Measurements from ENCODE around the gene NCS1.

Gene NCS1

DNA sequence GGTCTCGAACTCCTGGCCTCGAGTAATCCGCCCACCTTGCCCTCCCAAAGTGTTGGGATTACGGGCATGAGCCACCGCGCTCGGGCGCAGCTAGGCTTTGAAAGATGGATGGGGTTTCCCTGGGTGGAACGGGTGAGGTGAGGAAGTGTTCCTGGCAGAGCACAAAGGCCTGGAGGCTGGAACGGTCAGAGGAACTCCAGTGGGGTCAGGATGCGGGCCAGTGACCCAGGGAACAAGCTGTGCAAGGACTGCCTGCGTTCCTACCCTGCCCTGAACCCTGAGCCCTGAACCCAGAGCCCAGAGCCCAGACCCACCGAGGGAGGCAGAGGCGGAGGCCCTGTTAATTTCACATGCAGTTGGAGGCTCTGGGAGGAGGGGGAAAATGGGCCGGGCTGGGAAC, 23.4 kb downstream of the NCS1 start:
- DNase-seq (ENCODE audit: low spot score) = no peak

DNA sequence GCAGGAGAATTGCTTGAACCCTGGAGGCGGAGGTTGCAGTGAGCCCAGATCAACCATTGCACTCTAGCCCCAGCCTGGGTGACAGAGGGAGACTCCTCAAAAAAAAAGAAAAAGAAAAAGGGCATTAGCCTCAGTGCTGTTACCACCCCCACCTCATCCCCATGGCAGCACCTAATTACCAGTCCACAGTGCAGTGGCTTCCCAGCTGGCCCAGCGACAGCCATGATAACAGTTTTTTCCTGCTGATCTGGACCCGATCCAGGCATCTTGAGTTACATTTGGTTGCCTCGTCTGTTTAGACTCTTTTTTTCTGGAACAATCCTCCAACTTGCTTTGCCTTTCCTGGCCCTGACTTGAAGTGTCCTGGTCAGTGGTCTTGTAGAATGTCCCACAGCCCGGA, 24.4 kb downstream of the NCS1 start:
- DNase-seq (ENCODE audit: low spot score) = no peak

DNA sequence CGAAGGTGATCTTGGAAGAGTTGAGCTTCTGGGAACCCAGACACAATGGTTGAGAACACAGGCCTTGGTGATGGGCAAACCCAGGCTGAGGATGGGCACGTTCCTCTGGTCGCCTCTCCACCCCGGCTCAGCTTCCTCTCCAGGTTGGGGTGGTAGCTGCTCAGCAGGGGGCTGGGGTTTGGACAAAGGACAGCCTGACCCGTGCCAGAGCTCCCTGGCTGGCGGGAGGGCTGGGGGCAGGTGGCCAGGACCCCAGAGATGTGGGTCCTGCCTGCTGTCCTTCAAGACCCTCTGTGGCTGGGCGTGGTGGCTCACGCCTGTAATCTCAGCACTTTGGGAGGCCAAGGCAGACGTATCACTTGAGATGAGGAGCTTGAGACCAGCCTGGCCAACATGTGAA, 25.2 kb downstream of the NCS1 start:
- DNase-seq (ENCODE audit: low spot score) = no peak

DNA sequence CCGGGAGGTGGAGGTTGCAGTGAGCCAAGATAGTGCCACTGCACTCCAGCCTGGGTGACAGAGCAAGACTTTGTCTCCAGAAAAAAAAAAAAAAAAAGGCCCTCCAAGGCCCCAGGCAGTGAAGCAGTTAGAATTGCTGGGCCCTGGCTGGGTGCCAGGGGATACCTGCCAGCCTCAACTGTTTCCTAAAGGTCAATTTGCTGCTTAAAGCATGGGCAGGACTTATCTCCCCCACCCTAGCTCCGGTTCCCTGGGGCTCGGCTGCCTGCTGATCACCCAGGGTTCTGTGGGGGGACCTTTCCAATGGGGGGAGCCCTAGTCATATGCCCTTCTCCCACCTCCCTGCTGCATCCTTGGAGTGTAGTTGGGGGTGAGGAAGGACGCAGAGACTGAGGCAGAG, 25.7 kb downstream of the NCS1 start:
- DNase-seq (ENCODE audit: low spot score) = no peak

DNA sequence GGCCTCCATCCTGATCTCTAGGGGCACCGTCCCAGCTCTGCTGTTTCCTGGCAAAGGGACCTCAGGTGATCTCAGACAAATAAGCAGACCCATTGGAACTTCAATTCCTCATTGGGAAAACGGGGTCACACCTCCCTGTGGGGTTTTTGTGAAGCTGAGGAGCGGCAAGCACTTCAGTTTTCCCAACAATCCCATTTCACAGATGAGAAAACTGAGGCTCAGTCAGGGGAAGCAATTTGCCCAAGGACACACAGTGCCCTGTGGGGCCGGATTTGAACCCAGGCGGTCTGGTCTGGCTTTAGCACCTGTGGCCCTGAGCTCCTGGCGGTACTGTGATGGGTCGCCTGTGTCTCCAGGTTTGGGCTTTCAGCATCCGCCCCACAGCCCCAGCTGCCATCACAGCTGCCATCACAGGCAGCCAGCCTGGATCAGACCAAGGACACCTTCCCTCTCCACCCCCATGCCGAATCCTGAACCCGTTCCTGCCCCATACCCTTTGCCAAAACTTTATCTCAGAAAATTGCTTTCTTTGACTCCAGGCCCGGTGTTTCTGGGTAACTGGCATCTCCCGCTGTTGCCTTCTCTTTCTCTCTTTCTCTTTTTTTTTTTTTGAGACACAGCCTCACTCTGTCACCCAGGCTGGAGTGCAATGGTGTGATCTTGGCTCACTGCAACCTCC, 26.4 kb downstream of the NCS1 start:
- no peak for DNase-seq (ENCODE audit: low spot score)

DNA sequence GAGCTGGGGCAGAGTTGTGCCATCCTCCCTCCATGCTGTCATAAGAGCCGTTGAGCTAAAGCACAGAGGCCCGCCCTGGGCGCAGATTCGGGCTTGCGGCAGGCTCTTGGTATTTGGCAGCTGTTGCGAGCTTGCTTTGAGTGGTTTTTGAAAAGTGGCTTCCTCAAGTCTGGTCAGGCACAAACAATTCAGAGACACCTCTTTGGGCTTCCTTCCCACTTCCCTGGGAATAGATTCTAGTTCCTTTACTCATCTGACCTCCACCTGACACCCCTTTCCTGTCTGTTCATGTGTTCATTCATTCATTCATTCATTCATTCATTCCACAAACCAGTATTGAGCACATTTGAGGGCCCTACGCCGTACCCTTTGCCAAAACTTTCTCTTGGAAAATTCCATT, 27.4 kb downstream of the NCS1 start:
- no peak for DNase-seq (ENCODE audit: low spot score)

DNA sequence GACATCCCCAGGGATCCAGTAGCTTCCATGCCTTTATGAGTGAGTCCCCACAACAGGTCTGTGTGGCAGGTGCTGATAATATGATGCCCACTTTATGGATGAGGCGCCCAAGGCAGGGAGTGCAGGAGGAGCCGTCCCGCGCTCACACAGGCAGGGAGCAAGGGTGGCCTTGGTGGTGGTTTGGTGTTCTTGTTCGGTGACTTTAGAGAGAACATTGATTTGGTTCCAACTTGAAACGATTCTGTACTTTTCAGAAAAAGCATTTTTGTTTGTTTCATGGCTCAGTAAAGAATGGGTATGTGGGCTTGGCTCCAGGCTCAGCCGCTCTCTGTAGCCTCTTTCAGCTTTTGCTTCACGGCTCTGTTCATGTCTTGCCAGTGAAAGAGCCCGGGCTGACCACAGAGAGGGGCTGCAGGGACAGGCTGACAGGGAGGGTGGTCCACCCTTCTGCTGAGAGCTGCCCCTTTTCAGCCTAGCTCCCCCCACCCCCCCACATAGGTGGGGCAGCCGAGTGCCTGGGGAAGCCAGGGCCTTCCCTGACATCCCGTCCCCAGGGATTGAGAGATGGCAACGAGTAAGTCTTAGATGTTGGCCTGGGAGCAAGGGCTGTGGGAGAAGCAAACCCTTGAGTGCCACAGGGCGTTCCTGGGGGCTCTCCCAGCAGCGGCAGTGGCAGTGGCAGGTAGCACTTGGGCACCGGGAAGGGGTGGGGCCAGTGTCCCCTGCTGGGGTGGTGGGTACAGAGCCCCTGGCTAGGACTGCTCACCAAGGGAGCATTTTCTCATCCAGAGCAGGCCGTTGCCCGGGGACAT, 28.0 kb downstream of the NCS1 start:
- DNase-seq (ENCODE audit: low spot score) = no peak

DNA sequence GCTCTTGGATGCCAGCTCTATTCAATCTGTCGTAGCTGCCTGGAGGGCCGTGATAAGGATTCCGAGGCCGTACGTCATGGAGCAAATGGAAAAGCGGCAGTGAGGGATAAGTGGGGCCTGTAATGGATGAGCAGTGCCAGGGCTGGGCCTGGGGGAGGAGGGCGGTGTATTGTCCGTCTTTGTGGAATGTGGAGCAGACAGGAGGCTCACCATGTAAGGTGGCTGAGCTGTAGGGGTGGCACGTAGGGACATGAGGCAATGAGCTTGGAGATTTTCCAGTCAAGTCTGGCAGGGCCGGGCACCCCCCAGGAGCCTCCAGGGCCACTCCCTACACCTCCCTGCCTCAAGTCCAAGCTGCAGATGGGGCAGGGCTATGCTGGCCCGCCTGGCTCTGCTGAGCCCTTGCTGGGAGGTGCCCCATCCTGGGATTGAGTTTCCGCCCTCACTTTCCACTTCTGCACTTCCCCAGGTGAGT, 29.2 kb downstream of the NCS1 start:
- no peak for DNase-seq (ENCODE audit: low spot score)

DNA sequence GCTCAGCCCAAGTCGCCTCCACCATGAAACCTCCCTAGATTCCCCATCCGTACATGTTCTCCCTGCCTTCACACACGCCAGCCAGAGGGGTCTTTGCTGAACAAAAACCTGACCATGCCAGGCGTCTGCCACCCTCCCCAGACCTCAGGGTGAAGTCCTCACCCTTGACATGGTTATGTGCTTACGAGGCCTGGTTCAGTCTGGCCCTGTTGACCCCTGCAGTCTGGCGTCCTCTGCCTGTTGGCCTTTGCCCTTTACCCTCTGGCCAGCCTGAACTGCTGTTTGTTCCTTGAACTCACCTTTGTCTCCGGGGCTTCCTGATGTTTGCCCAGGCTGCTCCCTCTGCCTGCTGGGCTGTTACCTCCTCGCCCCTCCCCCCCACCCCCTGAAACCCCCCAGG, 29.8 kb downstream of the NCS1 start:
- DNase-seq (ENCODE audit: low spot score) = no peak

DNA sequence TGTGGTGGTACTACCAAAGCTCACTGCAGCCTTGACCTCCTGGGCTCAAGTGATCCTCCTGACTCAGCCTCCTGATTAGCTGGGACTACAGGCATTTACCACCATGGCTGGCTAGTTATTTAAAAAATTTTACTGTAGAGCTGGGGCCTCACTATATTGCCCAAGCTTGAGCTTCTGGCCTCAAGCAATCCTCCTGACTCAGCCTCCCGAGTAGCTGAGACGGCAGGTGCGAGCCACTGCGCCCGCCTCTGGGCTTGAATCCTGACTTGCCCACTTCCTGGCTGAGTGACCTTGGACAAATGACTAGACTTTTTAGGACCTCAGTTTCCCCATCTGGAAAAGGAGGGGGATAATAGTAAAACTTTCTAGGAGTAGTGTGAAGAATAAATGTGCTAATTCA, 32.1 kb downstream of the NCS1 start:
- DNase-seq (ENCODE audit: low spot score) = no peak

DNA sequence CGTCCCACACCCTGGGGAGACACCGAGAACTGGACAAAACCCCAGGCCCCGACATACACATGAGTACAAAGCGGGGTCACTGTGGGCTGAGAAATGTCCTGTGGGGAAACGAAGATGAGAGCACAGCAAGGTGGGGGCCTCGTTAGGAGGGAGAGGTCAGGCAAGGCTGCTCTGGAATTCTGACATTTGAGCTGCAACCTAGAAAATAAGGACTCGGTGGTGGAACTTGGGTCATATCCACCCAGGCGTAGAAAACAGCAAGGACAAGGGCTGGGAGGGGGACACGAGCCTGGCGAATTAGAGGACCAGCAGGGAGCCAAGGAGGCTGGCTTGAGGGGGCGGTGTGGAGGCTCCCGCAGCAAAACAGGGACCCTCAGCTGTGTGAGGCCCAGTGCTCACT, 32.8 kb downstream of the NCS1 start:
- no peak for DNase-seq (ENCODE audit: low spot score)

DNA sequence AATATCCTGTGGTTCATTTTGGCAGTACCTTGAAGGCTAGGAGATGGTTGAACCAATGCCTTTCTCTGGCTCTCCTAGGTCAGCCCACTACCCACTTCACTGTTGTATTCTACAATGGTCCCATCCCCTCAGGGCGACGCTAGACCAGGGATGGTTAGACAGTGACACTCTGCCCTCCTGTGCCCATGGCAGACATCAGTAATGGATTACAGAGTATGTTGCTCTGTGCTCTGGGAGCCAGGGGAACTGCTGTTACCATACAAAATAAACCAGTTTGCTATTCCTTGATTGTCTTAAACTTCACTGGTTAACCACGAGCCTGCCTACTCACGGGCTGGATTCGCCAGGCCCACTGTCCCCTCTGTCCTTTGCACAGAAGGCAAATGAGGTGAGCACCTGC, 33.7 kb downstream of the NCS1 start:
- no peak for DNase-seq (ENCODE audit: low spot score)

DNA sequence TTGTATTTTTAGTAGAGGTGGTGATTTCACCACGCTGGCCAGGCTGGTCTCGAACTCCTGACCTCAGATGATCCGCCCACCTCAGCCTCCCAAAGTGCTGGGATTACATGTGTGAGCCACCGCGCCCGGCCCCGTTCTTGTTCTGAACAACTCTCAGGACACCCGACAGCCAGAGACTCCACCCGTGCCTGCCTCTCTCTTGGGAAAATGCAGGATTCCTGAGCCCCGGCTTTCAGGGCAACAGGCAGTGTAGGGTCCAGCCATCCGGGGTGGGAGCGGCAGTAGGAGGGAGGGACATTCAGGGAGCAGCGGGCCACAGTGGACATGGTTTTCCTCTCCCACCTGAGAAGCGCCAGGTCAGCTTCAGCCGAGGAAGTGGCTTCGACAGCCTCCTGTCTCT, 34.4 kb downstream of the NCS1 start:
- DNase-seq (ENCODE audit: low spot score) = no peak

DNA sequence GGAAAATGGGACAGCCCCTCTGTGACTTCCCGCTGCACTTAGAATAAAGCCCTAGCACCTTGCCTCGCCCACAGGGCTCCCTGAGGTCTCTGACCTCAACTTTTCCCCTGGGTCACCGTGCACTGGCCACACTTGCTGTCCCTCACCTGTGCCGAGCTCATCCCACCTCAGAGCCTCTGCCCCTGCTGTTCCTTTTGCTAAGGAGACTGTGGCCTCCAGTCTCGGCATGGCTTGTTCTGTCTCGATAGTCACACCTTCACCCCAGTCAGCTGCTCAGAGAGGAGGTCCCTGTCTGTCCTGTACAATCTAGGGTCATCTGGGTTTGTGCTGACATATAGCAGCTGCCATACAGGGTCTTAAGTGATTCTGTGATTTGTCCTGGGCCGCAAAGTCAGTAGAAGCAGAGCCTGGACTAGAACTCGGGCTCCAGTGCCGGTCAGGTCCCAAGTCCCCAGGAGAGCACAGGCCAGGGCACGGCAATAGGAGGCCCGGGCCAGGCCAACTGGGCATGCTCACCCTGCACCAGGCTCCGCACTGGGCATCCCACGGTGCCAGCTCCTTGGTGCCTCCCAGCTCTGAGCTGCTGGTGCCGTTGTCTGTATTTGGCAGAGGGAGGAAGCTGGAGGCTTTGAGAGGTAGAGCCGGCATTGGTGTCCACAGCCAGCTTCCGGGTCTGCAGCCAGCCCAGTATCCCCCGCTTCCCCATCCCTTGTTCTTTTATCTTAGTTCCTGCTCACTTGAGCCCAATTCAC, 35.2 kb downstream of the NCS1 start:
- no peak for DNase-seq (ENCODE audit: low spot score)

DNA sequence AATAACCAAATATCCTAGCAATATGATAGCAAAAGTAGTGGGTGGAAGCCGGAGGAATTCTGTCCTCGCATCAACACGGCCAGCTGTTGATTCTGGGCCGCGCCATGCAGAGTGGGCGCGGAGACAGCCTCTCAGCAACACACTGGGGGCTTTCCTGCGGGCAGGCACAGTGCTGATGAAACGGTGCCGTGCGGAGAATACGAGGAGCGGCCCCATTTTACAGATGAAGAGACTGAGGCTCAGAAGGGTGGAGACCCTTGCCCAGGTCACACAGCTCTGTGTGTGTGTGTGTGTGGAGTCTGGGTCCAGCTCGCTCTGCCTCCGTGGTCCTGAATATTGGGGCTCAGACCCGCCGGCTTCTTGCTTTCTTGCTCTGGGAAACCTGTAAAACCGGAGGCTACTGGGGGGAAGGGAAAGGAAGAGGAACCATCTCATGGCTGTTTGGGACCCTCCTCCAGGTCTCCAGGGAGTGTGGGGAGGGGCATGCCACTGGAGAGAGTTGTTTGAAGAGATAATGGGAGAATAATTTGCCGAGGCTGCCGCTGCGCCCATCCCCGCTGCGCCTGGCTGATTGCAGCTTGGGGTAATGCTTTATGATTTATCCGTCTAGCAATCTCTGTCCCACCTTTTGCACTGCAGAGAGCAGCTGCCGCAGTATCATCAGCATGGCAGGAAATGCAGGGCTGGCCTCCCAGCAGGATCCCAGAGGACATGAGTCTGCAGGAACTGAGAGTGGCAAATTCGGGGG, 36.6 kb downstream of the NCS1 start:
- DNase-seq (ENCODE audit: low spot score) = no peak

DNA sequence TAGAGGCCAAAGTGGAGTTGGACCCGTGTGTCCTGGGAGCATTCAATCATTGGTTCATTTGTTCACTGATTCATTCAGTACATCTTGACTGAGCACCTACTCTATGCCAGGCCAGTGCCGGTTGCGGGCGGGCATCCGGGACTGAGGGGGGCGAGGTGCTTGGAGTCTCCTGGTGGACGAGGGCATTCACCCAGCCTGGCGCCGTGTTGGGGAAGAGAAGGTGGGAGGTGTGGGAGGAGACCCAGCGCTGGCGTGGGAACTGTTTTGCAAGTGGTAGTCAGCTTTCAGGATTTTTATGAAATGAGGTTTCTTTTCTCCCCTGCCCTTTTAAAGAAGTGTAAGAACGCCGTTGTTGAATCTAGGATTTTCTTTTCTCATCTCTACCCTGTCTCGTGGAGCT, 37.2 kb downstream of the NCS1 start:
- DNase-seq (ENCODE audit: low spot score) = no peak

DNA sequence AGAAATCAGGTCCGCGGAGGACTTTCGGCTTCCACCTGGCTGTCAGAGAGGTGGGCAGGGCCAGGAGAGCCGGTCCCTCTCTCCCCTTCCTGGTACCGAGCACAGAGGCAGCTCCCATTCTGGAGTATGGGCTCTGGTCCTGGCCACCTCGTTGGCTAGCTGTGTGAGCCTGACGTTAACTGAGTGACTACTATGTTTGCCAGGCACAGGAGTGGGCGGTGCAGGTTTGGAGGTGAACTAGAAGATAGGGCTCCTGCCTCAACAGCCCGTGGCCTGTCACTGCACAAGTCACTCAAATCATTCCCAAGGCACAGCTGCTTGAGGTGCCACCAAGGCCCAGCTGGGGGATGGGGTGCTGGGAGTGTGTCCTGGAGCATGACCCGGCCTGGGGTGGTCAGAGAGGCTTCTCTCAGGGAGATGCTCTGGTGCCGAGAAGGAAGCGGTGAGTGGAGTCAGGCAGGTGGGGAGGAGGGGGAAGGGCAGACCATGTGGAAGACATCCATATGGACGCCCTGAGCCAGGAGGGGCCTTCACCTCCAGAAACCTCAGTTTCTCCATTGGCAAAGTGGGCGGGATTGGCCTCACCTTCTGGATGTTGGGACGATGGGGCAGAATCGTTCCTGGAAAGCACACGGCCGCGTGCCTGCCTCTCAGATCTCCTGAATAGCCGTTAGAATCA, 39.5 kb downstream of the NCS1 start:
- DNase-seq (ENCODE audit: low spot score) = no peak

DNA sequence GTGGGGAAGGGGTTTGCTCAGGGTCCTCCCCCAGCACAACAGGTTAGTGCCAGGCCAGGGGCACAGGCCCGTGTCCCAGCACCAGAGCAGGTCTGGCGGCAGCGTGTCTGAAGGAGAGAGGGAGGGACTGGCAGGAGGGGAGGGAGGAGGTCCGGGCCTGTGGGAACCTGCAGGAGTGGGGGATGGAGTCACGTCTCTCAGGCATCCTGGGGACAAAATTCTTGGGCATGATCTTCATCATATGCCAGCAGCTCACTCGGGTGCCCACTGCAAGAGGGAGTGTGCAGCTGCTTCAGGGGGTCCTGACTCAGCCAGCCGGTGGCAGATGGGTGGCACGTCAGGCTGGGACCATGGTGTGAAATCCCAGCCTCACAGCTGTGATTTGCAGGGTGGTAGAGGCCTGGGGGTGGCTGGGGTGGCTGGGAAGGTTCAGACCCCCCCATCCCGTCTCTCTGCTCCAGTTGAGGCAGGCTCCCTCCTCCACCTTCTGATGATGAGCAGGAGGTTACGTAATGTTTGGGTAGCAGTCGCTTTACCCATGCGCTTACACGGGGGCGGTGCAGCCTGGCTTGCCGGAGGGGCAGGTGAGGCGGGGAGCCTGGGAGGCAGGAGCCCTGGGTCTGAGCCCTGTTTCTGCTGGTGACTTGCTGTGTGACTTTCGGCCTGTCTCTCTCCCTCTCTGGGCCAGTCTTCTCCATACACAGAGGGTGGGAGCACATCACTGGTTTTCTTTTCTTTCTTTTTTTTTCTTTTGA, 40.5 kb downstream of the NCS1 start:
- no peak for DNase-seq (ENCODE audit: low spot score)

DNA sequence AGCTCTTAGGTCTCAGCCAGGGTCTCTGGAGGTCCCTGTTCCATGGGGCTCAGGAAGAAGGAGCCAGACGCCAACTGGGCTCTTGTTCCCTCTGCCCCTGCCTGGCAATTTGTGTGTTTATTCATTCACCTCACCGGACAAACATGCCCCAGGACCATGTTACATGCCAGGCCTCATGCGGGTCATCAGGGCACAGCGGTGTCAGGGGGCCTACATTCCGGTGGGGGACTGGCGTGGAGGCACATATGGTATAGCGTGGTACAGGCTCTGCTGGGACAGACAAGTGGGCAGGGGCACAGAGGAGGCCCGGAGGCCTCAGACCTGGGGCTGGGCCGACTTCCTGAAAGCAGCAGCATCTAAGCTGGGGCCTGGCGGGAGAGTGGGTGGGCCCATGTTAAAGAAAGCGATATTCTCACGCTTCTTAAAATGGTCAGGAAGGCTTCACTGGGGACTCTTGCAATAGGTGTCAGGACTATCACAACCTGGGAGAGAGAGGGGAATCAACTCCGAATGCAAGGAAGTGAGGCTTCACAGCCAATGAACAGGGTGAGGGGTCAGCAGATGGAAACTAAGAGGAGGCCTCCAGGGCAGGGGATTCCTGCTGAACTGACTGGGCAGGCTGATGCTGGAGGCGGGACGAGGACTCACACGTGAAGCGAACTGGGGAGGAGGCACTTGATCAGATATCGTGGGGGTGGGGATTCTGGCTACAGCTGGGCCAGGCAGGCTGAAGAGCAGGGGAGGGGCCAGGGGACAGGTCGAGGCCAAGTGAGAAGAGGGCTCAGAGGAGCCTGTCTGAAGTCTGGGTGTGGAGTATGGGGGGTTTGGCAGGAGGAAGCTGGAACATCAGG, 41.9 kb downstream of the NCS1 start:
- no peak for DNase-seq (ENCODE audit: low spot score)

DNA sequence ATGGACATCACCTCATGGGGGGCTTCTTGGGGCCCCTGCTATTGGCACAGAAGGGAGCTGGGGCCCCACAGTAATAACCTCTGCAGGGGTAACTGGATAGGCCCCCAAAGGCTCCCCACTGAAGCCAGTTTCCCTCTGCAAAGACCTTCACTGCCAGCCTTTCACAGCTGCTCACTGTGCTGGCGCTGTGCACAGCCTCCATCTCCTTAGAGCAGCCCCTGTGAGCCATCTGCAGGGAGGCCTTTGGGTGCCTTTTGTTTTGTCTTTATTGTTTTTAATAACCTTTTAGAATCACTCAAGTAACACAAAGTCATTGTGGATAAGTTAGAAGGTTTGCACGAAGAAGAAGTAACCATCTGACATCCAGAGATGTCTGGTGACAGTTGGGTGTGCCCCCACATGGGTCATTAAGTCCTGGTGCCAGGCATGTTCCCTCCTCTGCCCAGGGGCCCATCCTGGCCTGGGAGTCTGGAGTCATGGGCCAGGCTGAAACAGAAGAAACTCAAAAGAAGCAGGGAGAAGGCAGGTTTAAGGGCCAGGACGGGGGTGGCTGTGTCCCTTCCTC, 42.7 kb downstream of the NCS1 start:
- DNase-seq (ENCODE audit: low spot score) = no peak
